Kidney epithelial cell (primary cell): Measurements from ENCODE around the gene MYCBPAP. TPM values are rescaled to one million over a fixed set of nuclear protein-coding genes. Genes with fewer than 3 reads are reported as not detected.

Source experiments
- DNase-seq: peaks from one replicate; pipeline ENCODE4 v3.0.0-alpha.2; 2010; ENCODE audit warnings: low read depth
- H3K27me3 ChIP-seq: 2 replicates; pipeline ENCODE4 v1.6.0; 2011; ENCODE audit warnings: low read length; ENCODE audit not compliant: control insufficient read depth, insufficient read depth
- H3K36me3 ChIP-seq: 2 replicates; pipeline ENCODE4 v1.5.1; 2011; ENCODE audit warnings: low read length; ENCODE audit not compliant: control insufficient read depth, insufficient read depth
- H3K4me3 ChIP-seq: 2 replicates; pipeline ENCODE4 v1.5.1; 2011; ENCODE audit warnings: low read depth, mild to moderate bottlenecking, control low read depth, low read length
- total RNA-seq: library from RNA; depleted of rRNA; stranded (reverse); fragments of >200 nt; gene quantifications from 2 replicates; pipeline ENCODE4 v1.2.3, GENCODE V29; 2015
- TF ChIP-seq, protein P1 (sequence below): IDR thresholded peaks from 2 replicates; pipeline ENCODE4 v1.5.1; 2011; ENCODE audit warnings: mild to moderate bottlenecking, moderate library complexity, low read length, control low read depth, inconsistent platforms; ENCODE audit not compliant: insufficient read depth, poor library complexity, severe bottlenecking

The MYCBPAP gene
- total RNA-seq, 1 donor from 2014 or later: 0.50 TPM

DNA sequence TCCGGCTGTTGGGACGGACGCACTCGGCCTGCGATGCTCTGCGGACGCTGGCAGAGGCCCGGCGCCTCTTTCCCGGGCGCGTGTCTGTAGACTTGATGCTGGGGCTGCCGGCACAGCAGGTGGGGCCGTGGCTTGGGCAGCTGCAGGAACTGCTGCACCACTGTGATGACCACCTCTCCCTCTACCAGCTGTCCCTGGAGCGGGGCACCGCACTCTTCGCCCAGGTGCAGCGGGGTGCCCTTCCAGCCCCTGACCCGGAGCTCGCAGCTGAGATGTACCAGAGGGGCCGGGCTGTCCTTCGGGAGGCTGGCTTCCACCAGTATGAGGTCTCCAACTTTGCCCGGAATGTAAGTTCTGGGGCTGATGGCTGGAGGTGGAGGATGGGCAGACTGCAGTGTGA, 26.1 kb upstream of the MYCBPAP start:
- TF ChIP-seq, protein P1, sequence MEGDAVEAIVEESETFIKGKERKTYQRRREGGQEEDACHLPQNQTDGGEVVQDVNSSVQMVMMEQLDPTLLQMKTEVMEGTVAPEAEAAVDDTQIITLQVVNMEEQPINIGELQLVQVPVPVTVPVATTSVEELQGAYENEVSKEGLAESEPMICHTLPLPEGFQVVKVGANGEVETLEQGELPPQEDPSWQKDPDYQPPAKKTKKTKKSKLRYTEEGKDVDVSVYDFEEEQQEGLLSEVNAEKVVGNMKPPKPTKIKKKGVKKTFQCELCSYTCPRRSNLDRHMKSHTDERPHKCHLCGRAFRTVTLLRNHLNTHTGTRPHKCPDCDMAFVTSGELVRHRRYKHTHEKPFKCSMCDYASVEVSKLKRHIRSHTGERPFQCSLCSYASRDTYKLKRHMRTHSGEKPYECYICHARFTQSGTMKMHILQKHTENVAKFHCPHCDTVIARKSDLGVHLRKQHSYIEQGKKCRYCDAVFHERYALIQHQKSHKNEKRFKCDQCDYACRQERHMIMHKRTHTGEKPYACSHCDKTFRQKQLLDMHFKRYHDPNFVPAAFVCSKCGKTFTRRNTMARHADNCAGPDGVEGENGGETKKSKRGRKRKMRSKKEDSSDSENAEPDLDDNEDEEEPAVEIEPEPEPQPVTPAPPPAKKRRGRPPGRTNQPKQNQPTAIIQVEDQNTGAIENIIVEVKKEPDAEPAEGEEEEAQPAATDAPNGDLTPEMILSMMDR: no peak
- no peak overlapping the region for H3K4me3 ChIP-seq
- H3K27me3 ChIP-seq: no peaks in the 10 kb centered on the region
- H3K36me3 ChIP-seq: peaks cover 3% of the 10 kb centered on the region
- no peak for DNase-seq

DNA sequence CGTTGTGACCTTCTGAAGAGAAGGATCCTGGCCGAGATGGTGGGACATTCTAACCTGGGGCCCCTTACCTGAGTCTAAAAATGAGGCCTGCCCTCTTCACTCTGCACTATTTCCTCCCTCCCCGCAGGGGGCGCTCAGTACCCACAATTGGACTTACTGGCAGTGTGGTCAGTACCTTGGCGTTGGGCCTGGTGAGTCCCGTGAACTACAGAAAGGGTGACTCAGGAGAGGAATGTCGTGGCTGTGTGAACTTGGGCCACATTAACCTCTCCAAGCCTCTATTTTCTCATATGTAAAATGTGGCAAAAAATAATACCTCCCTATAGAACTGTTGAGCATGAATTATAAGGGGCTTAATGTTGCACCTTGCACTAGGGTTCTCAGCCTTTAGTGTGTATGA, 25.7 kb upstream of the MYCBPAP start:
- TF ChIP-seq, protein P1: peak; percentile 92
- H3K36me3 ChIP-seq: peaks cover 3% of the 10 kb centered on the region
- no peak overlapping the region for H3K4me3 ChIP-seq

DNA sequence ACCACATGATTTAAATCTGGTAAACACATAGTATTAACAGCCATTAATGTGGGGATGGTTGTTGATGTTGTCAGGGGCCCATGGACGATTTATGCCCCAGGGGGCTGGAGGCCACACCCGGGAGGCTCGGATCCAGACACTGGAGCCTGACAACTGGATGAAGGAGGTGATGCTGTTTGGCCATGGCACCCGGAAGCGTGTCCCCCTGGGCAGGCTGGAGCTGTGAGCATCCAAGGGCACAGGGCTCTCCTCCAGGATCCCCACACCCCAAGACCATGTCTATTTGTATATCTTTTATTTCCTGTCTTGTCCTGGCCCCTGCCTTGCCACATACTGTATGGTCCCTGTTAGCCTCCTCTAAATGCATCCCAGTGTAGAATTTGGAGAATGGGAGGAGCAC, 25.0 kb upstream of the MYCBPAP start:
- TF ChIP-seq, protein P1: no peak
- Histone ChIP-seq H3K36me3 (peaks cover 3% of the 10 kb centered on the region), H3K27me3 (no peaks in the 10 kb centered on the region), H3K4me3 (no peak overlapping the region)
- no peak for DNase-seq

More for the DNA sequence above, 25.7 kb upstream of the MYCBPAP start:
- peak; percentile 88 for DNase-seq
- H3K27me3 ChIP-seq: no peaks in the 10 kb centered on the region

DNA sequence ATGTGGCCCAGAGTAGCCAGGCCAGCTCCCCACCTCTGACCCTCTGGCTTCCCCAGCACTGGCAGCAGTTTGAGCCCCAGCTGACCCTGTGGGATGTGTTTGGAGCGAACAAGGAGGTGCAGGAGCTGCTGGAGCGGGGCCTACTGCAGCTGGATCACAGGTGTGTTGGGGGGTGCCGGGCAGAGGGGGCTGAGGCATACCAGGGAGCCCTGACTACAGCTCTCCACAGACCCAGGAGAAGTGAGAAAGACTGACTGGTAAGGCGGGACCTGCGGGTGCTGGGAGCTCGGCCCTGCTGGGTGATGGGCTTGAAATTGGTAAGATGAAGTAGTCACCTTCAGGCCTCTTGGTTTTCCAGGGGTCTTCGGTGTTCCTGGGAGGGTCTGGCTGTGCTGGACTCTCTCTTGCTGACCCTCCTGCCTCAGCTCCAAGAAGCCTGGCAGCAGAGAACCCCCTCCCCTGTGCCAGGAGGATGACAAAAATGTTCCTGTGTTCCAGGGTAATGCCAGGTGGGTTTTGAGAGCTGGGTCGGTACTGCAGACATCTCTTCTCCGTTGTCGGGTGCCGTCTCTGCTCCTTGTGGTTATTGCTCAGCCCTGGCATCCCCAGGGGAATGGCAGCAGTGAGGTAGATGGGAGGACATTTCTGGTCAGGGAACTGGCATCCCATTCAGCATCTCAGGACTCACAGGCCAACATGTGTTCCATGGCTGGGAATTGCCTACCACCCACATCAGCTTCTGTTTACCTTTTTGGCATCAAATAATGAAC, 23.7 kb upstream of the MYCBPAP start:
- no peak for DNase-seq
- Histone ChIP-seq H3K36me3 (peaks cover 3% of the 10 kb centered on the region), H3K27me3 (no peaks in the 10 kb centered on the region), H3K4me3 (no peak overlapping the region)
- TF ChIP-seq, protein P1: no peak

DNA sequence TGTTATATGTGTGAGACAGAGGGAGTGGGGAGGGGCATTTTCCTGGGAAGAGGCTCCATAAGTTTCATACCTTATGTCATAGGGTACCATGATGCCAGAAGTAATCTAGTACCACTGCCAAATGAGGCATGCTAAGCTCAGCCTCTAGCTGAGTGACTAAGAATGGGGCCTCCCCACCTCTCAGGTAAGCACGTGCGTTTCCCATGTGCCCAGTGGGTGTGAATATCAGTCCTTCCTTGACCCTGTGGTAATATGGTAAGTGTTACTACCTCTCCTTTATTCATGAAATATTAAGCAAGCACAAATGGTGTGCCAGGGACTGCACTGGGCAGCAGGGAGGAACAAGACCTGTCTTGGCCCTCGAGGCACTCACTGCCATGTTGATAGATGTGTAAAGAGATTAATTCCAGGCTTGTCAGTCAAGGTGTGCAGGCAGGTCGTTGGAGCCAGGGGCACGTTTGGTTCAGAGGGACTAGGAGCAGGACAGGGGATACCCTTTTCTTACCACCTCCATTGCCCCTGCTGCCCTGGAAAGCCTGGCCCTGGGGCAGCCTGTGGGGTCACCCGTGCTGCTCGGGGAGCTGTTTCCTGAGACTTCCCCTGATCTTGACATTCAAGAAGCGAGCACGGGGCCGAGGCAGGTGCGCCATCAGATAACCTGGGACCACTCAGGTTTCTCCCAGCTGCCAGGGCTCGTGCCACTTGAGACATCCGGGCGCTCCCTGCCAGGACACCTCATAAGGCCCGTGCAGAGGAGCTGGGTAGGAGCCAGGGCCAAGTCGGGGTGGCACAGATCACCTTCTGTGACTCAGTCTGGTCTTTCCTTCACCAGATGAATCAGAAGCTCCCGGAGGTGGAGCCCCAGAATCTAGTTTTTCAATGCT, 20.8 kb upstream of the MYCBPAP start:
- no peaks in the 10 kb centered on the region for H3K27me3 ChIP-seq
- peaks cover 1% of the 10 kb centered on the region for H3K36me3 ChIP-seq
- no peak overlapping the region for H3K4me3 ChIP-seq
- DNase-seq: no peak
- TF ChIP-seq, protein P1: no peak
